Stimulated activated CD4-positive, alpha-beta T cell treated with anti-CD3 and anti-CD28 coated beads, Interleukin-4, amount 100 ng/mL, for 24 hours (primary cell): Measurements from ENCODE around the gene SORT1.
"Not testable (repeated sequence)": the region's sequence is repeated elsewhere in the genome, so short reads cannot be mapped to it uniquely, and the experiment has no call there.

Experiments
- DNase-seq: peaks from one replicate; pipeline ENCODE4 v3.0.0-alpha.2; 2020

The SORT1 gene

DNA sequence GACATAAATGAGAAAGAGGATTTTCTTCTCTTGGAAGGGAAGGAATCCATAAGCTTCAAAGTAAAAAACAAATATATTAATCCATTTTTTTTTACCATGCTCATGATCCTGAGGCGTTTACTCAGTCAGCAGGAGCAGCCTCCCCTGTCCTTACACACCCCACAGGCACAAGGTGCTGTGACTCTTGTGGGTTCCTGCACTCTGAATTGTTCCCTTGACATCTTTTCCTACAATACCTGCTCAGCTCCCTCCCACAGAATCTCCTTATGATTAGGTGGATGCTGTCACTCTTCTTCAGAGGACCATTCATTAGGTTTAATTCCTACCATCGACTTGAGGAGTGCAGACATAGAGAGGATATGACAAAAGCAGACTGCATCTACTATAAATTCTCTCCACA, 104.7 kb downstream of the SORT1 start:
- no peak for DNase-seq

DNA sequence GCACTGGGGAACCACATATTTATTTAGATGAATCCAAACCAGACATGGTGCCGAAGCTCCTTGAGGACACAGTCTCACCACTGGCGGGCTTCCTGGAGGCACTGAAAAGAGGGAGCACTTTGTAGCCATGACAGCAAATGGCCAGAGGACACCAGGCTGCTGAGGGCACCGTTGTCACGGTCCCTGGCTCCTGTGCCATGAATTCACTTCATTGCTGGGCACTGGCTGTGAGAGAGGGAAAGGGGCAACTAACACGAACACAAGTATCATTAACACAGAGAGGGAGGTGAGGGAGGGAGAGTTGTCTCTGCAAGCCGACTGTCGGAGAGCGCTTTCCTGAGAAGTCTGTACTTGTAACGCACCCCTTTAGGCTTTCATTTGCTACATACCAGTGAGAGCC, 105.4 kb downstream of the SORT1 start:
- DNase-seq = no peak

DNA sequence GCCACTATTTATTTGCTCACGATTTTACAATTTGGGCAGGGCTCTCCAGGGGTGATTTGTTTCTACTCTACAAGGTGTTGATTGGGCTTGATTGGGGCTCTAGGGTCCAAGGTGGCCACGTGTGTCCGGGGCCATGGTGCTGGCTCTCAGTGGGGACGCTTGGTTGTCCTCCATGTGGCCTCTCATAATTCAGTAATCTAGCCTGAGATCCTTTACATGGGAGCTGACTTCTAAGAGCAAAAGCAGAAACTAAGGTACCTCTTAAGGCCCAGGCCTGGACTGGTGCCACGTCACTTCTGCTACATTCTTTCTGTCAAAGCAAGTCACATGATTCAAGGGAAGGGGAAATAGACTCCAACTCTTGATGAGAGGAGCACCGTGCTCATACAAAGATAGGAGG, 106.7 kb downstream of the SORT1 start:
- DNase-seq = no peak

DNA sequence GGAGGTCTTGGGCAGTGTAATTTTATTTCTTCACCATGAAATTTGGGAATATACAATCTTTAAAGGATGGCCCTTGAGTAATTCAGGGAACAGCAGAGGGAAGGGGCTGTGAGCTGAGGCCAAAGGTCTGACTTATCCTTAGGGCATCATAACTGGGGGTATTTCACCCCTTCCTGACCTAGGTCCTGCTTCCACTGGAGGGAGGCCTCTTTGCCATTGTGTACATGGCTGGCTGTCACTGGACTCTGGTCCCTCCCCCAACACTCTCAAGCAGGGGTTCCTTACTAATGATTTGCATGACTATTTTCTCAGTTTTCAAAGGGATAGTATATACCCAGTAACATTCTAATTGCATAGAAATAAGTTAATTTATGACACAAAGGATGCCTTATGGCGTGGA, 107.6 kb downstream of the SORT1 start:
- no peak for DNase-seq

DNA sequence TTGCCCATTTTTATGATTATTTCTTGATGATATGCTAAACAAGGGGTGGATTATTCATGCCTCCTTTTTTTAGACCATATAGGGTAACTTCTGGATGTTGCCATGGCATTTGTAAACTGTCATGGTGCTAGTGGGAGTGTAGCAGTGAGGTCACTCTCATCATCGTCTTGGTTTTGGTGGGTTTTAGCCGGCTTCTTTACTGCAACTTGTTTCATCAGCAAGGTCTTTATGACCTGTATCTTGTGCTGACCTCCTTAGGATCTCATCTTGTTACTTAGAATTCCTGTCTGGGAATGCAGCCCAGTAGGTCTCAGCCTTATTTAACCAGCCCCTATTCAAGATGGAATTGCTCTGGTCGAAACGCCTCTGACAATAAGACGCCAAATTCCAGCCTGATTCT, 111.0 kb downstream of the SORT1 start:
- not testable (repeated sequence) for DNase-seq

DNA sequence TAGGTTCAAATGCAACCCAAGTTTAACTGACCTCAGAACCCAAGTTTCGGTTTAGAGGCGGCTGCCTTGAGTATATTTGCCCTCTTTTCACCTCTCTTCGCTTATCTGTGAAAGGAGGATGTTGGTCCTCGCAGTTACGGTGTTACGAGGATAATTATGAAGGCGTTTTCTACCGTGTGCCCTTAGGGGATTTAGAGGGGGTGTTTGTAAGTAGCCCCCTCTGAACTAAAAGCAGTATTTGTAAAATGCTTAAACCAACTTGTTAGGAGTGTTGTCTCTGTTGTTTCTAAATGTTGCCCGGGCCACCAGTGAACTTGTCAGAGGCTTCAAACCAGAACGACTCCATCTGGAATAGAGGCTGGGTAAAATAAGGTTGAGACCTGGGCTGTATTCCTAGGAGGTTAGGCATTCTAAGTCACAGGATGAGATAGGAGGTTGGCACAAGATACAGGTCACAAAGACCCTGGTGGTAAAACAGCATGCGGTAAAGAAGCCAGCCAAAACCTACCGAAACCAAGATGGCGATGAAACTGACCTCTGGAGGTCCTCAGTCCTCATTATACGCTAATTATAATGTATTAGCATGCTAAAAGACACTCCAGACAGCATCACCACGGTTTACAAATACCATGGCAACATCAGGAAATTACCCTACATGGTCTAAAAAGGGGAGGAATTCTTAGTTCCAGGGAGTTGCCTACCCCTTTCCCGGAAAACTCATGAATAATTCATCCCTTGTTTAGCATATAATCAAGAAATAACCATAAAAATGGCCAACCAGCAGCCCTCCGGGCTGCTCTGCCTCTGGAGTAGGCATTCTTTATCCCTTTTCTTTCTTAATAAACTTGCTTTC, 113.7 kb downstream of the SORT1 start:
- DNase-seq = no peak

DNA sequence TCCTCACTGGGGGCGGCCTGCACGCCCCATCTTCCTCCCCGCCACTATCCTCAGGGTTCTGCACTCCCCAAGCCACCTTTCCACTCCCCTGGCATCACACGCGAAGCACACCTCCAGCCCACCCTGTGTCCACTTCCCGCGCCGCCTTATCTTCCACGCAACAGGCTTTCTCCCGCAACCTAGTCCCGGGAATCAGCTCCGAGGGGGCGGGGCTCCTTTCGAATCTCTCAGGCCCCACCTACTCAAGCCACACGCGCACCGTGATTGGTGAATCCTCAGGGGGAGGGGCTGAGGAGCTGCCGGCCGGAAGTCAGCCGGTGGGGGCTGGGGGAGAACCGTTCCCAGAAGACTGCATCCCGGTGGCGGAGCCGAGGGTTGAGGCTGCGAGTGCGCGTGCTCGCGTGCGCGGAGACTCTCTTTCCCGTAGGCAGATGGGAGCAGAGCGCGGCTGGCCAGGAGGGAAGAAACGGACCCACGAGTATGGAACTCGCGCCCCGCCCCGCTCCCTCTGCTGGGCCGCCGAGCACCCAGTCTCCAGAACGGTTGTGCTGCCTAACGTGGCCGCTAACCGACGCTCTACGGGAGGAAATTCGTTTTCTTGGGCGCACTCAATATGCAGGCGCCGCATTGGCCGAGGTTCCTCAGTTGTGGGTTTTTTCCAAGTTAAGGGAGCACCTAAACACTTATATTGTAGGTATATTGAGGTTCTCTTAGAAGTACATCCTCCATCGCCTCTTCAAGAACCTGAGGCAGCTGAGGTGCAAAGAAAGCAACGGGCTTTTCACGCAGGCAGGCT, 114.6 kb downstream of the SORT1 start, which contains the start of gene PSRC1:
PSRC1 (minus strand) TSS at position 194 of the 796 bp plus-strand sequence.
- peak; percentile 92 for DNase-seq

DNA sequence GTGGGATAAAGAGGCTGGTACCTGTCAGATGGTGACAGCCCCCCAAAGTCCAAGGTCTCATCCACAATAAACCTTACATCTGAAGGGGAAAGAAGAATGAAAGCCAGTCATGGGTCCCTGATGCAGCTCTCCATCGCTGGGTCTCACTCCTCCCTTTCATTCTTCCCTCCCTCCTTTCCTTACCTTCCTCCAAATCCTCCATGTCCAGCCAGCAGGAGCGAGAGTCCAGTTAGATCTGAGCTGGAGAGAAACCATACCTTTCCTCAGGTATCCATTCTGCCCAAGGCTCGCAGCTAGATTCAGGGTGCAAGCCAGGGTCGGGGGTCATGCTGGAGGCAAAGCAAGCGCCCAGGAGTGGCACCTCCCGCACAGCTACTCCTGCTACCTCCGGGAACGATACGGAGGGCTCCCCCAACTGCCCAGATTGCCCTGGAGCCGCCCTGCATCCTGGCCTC, 115.2 kb downstream of the SORT1 start:
- no peak for DNase-seq

DNA sequence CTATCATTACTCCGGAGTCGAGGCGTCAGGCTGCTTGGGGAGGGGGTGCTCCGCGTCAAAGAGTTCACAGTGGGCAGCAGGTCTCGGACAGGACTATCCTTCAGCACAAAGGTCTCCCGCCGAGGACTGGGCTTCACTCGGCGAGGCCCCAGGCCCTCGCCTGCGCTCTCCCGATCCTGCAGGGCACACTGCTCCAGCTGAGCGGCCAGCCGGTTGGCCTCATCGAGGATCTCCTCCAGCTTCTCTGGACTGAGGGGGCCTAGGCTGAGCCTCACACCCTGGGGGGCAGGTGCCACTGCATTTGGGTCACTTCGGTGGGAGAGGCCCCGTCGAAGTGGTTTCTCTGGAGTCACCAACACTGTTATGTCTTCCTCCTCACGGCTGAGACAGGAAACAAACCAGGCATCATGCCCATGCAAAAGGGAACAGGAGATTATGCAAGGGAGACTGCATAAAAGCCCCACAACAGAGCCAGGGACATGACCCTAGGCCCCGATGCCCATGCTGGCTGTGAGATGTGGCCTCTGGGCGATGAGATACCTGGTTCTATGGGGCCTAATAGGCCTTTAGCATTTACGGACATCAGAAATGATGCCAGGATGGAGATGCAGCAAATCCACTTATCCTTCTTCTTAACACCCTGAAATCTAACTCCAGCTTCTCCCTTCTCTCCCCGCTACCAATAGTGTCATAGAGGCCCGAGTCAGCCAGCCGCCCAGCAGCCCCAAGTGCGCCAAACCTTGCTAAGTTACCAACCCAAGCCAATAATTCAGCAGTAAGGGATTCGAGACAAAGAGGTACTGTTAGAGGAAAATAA, 115.8 kb downstream of the SORT1 start:
- no peak for DNase-seq

DNA sequence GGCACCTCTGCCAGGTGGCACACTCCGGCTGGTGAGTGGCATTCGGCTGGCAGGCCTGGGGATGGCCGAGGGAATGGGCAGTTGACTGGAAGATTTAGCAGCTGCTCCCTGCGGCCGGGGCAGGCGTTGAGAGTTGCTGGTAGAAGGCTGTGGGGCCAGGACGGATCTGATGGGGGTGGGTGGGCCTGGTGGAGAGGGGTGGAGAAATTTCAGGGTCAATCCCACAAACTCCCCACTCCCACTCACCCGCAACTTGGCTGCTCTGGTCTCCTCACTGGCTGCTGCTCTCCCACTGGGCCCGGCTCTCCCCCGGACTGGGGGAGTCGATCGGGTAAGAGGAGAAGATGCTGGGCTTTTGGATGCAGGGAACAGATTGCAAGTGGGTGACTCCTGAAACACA, 116.9 kb downstream of the SORT1 start:
- DNase-seq = no peak

DNA sequence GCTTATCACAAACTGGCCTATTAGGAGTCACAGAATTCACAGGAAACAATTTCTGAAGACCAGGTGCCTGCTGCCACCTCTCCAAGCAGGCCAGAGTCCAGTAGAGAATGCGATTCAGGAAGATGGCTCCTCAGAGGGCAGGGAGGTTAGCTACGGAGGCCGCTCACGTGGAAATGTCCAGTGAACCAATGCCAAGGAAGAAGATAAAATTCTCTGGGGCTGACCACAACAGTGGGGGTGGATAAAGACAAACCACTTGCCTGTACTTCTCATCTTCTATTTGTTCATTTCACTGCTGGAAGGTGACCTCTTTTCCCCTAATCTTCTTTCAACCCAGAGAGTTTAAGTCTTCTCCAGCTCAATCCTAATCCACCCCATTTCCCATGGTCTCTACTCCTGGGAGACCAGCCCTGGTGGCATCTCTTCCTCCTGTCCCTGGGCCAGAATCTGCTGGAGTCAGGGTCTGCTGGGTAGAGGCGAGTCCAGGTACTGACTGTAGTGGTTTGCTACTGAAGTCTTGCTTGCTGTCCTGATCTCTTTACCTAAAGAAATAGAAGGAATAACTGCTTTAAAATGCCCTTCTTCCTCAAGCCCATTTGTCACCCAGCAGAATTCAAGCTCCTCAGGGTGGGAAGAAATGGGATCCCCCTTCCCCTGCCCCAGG, 118.0 kb downstream of the SORT1 start:
- no peak for DNase-seq

DNA sequence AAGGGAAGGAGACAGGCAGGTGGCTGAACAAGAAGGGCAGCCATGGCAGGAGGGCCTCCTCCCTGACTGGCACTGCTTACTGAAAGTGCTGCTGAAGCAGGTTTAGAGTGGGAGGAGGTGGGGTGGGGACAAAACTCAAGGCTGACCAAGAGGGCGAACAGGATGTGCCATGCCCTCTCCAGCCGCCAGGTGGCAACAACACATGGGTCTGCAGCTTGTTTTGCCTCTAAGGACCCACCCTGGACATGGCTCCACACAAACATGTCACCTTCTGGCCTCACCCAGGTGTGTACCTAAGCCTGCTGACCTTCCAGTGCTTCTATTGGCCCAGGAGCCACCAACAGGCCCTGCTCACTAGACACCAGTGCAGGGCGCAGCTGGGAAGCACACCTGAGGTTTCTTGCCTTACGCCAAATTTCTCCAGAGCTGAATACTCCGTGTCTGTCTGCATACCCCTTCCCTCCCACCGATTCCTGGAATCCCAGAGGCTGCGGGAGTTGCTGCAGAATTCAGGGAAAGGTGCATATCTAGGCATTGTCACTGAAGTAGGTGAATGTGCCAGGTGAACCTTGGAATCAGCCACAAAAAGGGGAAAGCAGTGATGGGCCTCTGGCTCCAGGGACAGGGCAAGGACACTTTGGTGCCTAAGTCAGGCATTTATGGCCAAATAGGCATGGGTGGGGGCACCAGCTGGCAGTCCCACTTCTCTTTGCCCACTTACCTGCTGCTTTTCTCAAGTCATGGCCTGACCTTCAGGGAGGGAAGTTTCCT, 120.1 kb downstream of the SORT1 start:
- DNase-seq = peak; percentile 70

DNA sequence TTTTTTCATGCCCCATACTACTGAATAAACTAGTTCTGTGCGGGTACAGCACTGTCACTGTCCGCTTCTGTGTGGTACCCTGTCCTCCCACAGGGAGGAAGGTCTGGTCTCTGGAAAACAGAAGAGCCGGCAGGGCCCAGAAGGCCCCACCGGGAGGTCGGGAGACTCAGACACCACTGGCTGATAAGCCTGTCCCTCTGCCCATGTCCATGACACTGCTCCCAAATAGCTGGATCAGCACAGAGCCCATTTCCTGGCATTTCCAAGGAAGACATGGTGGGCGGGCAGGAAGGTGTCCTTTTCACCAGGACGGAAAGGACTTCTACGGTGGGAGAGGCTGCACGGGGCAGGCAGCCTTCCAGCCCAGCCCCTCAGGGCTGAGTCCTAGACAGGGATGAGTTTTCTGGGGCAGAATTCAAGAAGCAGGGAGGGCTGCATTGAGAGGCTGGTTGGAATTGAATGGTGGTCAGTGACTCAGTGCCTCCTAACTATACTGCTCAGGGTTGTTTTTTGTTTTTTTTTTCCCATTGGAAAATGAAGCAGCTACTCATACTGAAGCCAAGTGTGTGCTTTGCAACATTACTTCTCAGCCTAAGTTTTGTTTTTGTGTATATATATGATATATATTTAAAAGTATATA, 121.9 kb downstream of the SORT1 start:
- DNase-seq = no peak

DNA sequence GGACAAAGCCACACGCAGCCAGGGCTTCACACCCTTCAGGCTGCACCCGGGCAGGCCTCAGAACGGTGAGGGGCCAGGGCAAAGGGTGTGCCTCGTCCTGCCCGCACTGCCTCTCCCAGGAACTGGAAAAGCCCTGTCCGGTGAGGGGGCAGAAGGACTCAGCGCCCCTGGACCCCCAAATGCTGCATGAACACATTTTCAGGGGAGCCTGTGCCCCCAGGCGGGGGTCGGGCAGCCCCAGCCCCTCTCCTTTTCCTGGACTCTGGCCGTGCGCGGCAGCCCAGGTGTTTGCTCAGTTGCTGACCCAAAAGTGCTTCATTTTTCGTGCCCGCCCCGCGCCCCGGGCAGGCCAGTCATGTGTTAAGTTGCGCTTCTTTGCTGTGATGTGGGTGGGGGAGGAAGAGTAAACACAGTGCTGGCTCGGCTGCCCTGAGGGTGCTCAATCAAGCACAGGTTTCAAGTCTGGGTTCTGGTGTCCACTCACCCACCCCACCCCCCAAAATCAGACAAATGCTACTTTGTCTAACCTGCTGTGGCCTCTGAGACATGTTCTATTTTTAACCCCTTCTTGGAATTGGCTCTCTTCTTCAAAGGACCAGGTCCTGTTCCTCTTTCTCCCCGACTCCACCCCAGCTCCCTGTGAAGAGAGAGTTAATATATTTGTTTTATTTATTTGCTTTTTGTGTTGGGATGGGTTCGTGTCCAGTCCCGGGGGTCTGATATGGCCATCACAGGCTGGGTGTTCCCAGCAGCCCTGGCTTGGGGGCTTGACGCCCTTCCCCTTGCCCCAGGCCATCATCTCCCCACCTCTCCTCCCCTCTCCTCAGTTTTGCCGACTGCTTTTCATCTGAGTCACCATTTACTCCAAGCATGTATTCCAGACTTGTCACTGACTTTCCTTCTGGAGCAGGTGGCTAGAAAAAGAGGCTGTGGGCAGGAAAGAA, 122.9 kb downstream of the SORT1 start:
- DNase-seq = no peak

DNA sequence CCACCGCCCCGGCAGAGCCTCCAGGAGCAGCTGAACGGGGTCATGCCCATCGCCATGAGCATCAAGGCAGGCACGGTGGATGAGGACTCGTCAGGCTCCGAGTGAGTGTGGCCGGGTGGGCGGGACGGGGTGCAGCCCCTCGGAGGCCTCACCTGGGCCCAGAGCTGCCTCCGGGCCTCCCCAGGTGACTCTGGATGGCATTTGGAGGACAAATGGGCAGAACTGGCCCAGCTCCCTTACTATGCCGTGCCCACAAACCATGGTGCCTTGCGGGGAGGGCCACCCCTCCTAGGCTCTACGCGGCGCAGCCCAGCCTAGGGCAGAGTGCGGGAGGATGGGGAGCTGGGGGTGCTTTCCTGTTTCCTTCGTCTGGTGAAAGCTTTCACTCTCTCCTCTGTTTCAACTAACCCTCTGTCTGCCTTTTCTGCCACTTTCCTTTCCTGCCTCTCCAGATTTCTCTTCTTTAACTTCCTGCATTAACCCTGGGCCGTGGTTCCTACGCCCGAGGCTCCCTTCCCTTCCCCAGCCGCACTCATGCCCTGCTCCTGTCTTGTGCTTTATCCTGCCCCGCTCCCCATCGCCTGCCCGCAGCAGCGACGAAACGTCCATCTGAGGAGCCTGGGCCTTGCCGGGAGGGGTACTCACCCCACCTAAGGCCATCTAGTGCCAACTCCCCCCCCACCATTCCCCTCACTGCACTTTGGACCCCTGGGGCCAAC, 124.0 kb downstream of the SORT1 start:
- no peak for DNase-seq

DNA sequence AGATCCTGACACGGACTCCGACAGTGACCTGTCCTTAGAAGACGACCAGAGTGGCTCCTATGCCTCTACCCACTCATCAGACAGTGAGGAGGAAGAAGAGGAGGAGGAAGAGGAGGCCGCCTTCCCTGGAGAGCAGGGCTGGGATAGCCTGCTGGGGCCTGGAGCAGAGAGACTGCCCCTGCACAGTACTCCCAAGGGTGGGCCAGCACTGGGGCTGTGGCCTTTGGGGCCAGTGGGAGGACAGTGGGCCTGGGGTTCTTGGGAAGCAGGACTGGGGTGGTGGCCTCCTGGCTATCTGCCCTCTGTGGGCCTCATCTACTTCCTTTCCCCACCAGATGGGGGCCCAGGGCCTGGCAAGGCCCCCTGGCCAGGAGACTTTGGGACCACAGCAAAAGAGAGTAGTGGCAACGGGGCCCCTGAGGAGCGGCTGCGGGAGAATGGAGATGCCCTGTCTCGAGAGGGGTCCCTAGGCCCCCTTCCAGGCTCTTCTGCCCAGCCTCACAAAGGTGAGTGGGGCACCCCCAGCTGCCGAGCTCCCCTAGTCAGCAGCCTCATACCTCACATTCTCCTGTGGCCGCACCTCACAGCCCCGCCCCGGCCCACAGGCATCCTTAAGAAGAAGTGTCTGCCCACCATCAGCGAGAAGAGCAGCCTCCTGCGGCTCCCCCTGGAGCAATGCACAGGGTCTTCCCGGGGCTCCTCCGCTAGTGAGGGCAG, 124.7 kb downstream of the SORT1 start:
- DNase-seq = no peak

DNA sequence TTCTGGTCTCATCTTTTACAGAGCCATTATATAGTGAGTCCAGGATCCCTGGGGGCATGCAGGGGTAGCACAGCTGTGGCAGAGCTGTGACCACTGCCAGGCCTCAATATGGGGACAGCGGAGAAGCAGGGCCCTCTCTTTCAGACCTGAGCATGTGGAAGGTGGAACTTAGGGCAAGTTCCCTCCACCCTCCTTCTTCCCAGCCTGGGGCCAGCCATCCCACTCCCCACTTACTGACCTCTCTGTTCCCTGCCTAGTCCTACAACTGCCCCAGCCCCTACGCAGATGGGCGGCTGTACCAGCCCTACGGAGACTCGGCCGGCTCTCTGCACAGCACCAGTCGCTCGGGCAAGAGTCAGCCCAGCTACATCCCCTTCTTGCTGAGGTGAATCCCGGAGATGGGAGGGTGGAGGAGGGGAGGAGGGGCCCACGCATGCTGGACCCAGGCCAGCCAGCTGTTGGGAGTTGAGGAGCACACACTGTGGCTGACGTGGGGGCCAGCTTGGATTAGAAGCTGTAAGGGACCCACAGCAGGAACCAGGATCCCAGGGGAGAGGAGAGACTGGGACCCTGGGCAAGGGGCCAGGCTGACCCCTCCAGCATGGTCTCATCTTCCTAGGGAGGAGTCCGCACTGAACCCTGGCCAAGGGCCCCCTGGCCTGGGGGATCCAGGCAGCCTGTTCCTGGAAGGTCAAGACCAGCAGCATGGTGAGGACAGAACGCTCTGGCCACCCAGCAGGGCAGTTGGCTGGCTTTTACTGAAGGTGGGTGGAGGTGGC, 125.5 kb downstream of the SORT1 start:
- no peak for DNase-seq

DNA sequence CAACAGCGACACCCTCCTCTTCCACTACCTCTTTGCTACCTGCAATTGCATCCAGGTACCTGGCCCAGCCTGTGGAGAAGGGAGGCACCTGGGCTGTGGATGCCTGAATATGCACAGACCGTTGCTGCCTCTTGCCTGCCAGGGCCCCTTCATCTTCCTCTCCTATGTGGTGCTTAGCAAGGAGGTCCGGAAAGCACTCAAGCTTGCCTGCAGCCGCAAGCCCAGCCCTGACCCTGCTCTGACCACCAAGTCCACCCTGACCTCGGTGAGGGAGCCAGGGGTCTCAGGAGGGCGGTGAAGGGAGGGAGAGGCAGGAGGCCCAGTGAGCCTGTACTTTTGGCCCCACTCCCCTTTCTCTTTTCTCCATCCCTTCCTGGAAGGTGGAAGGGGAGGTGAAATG, 126.3 kb downstream of the SORT1 start:
- no peak for DNase-seq
